ENCODE measurements around the gene EFNB3.

GRCh38 chr17:7700510-7700909, 4.5 kb upstream of the EFNB3 start:
- TF ChIP-seq, protein P1, sequence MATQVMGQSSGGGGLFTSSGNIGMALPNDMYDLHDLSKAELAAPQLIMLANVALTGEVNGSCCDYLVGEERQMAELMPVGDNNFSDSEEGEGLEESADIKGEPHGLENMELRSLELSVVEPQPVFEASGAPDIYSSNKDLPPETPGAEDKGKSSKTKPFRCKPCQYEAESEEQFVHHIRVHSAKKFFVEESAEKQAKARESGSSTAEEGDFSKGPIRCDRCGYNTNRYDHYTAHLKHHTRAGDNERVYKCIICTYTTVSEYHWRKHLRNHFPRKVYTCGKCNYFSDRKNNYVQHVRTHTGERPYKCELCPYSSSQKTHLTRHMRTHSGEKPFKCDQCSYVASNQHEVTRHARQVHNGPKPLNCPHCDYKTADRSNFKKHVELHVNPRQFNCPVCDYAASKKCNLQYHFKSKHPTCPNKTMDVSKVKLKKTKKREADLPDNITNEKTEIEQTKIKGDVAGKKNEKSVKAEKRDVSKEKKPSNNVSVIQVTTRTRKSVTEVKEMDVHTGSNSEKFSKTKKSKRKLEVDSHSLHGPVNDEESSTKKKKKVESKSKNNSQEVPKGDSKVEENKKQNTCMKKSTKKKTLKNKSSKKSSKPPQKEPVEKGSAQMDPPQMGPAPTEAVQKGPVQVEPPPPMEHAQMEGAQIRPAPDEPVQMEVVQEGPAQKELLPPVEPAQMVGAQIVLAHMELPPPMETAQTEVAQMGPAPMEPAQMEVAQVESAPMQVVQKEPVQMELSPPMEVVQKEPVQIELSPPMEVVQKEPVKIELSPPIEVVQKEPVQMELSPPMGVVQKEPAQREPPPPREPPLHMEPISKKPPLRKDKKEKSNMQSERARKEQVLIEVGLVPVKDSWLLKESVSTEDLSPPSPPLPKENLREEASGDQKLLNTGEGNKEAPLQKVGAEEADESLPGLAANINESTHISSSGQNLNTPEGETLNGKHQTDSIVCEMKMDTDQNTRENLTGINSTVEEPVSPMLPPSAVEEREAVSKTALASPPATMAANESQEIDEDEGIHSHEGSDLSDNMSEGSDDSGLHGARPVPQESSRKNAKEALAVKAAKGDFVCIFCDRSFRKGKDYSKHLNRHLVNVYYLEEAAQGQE (IDR thresholded peaks at IDR 0.05; ENCODE audit: borderline replicate concordance) = no peak
- no peak for TF ChIP-seq SMC3 (conservative IDR thresholded peaks at IDR 0.05; ENCODE audit: poor library complexity)
